ENCODE data around the gene SAC3D1.
"Not testable (repeated sequence)": the region's sequence is repeated elsewhere in the genome, so short reads cannot be mapped to it uniquely, and the experiment has no call there.

DNA sequence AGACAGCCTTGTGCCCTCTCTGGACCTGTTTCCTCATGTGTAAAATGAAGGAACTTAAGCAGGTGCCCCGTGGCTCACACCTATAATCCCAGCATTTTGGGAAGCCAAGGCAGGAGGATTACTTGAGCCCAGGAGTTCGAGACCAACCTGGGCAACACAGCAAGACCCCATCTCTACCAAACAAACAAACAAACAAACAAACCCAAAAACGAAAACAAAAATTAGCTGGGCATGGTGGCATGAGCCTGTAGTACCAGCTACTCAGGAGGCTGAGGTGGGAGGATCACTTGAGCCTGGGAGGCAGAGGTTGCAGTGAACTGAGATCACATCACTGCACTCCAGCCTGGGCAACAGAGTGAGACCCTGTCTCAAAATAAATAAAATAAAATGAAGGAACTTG lies 37.0 kb upstream of the SAC3D1 start:
- TF ChIP-seq, protein P1, sequence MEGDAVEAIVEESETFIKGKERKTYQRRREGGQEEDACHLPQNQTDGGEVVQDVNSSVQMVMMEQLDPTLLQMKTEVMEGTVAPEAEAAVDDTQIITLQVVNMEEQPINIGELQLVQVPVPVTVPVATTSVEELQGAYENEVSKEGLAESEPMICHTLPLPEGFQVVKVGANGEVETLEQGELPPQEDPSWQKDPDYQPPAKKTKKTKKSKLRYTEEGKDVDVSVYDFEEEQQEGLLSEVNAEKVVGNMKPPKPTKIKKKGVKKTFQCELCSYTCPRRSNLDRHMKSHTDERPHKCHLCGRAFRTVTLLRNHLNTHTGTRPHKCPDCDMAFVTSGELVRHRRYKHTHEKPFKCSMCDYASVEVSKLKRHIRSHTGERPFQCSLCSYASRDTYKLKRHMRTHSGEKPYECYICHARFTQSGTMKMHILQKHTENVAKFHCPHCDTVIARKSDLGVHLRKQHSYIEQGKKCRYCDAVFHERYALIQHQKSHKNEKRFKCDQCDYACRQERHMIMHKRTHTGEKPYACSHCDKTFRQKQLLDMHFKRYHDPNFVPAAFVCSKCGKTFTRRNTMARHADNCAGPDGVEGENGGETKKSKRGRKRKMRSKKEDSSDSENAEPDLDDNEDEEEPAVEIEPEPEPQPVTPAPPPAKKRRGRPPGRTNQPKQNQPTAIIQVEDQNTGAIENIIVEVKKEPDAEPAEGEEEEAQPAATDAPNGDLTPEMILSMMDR (conservative IDR thresholded peaks at IDR 0.05 in 1 of 2, IDR thresholded peaks at IDR 0.05 in 1 of 2; ENCODE audit: low read depth in 1 of 2, low read length in 2 of 2): not testable (repeated sequence)
- not testable (repeated sequence) for TF ChIP-seq EZH2 (IDR thresholded peaks at IDR 0.05; ENCODE audit: low read length, missing control alignments)

Data from fibroblast of lung (primary cell).